IMR-90 (cell line): Measurements from ENCODE around the gene CD55.

Source experiments
- POLR2A ChIP-seq: IDR thresholded peaks from 2 replicates; pipeline ENCODE4 v1.6.1; 2012; ENCODE audit warnings: mild to moderate bottlenecking, low read depth, low read length
- TF ChIP-seq, protein P1 (sequence below): conservative IDR thresholded peaks from 2 replicates; pipeline ENCODE4 v1.5.1; 2012; ENCODE audit warnings: mild to moderate bottlenecking, low read depth, low read length, improper control_type of control experiment

DNA sequence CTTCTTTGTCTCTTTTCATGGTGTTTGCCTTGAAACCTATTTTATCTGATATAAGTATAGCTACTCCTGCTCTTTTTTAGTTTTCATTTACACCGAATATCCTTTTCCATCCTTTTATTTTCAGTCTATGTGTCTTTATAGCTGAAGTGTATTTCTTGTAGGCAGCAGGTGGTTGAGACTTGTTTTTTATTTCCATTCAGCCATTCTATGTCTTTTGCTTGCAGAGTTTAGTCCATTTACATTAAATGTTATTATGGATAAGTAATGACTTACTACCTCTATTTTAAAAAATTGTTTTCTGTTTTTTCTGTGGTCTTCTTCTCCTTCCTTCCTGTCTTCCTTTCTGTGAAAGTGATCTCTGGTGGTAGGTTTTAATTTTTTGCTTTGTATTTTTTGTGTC, 45.0 kb upstream of the CD55 start:
- TF ChIP-seq, protein P1, sequence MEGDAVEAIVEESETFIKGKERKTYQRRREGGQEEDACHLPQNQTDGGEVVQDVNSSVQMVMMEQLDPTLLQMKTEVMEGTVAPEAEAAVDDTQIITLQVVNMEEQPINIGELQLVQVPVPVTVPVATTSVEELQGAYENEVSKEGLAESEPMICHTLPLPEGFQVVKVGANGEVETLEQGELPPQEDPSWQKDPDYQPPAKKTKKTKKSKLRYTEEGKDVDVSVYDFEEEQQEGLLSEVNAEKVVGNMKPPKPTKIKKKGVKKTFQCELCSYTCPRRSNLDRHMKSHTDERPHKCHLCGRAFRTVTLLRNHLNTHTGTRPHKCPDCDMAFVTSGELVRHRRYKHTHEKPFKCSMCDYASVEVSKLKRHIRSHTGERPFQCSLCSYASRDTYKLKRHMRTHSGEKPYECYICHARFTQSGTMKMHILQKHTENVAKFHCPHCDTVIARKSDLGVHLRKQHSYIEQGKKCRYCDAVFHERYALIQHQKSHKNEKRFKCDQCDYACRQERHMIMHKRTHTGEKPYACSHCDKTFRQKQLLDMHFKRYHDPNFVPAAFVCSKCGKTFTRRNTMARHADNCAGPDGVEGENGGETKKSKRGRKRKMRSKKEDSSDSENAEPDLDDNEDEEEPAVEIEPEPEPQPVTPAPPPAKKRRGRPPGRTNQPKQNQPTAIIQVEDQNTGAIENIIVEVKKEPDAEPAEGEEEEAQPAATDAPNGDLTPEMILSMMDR = no peak
- no peak for TF ChIP-seq POLR2A
